Keratinocyte (primary cell): Measurements from ENCODE around the gene S100PBP. TPM values are rescaled to one million over a fixed set of nuclear protein-coding genes. Genes with fewer than 3 reads are reported as not detected.
"Not testable (repeated sequence)": the region's sequence is repeated elsewhere in the genome, so short reads cannot be mapped to it uniquely, and the experiment has no call there.

ENCODE experiments used
- DNase-seq: peaks from one replicate; pipeline ENCODE4 v3.0.0-alpha.2; 2011; ENCODE audit warnings: low read depth, missing footprints, low spot score
- FAIRE-seq: peaks from 2 replicates; lab custom pipeline; 2011; peaks lifted over from hg19 to GRCh38; lab: Jason Lieb, UNC
- H2AFZ ChIP-seq: 2 replicates; pipeline ENCODE4 v1.6.0; 2012; ENCODE audit warnings: low read length, control low read depth, inconsistent platforms; ENCODE audit not compliant: control insufficient read depth
- H3K27ac ChIP-seq: 2 replicates; pipeline ENCODE4 v1.5.1; 2011; ENCODE audit warnings: low read length; ENCODE audit not compliant: control insufficient read depth, insufficient read depth
- H3K27me3 ChIP-seq: 3 replicates; pipeline ENCODE4 v1.6.0; 2011; ENCODE audit warnings: low read length; ENCODE audit not compliant: control insufficient read depth, insufficient read depth; ENCODE audit errors: extremely low read depth
- H3K36me3 ChIP-seq, 2 experiments: 2 replicates in 1 of 2; 3 replicates in 1 of 2; pipeline ENCODE4 v1.5.1; 2011; ENCODE audit warnings: low read length in 2 of 2, mild to moderate bottlenecking in 1 of 2; ENCODE audit not compliant: control insufficient read depth in 2 of 2, insufficient read depth in 2 of 2; ENCODE audit errors: extremely low read depth in 1 of 2
- H3K4me1 ChIP-seq: 3 replicates; pipeline ENCODE4 v1.5.1; 2011; ENCODE audit warnings: low read length; ENCODE audit not compliant: control insufficient read depth, insufficient read depth; ENCODE audit errors: extremely low read depth
- H3K4me2 ChIP-seq: 3 replicates; pipeline ENCODE4 v1.6.0; 2011; ENCODE audit warnings: low read depth, low read length; ENCODE audit not compliant: control insufficient read depth, insufficient read depth; ENCODE audit errors: extremely low read depth
- H3K4me3 ChIP-seq, 3 experiments: fragments of 200-600 bp in 1 of 3; sonication (generic) in 1 of 3; 2 replicates in 2 of 3; 3 replicates in 1 of 3; pipeline ENCODE4 v1.5.1; 2011 to 2016; ENCODE audit warnings: low read length in 3 of 3, mild to moderate bottlenecking in 3 of 3, control low read depth in 2 of 3, inconsistent platforms in 1 of 3, low read depth in 1 of 3, mixed read lengths in 1 of 3, mixed run types in 1 of 3, moderate library complexity in 1 of 3; ENCODE audit not compliant: control insufficient read depth in 2 of 3, insufficient read depth in 2 of 3; ENCODE audit errors: extremely low read depth in 1 of 3
- H3K79me2 ChIP-seq: 2 replicates; pipeline ENCODE4 v1.6.0; 2012; ENCODE audit warnings: low read length; ENCODE audit not compliant: control insufficient read depth, insufficient read depth
- H3K9ac ChIP-seq: 3 replicates; pipeline ENCODE4 v1.6.0; 2011; ENCODE audit warnings: low read length; ENCODE audit not compliant: control insufficient read depth, insufficient read depth; ENCODE audit errors: extremely low read depth
- H3K9me1 ChIP-seq: 3 replicates; pipeline ENCODE4 v1.6.0; 2011; ENCODE audit warnings: low read length; ENCODE audit not compliant: control insufficient read depth, insufficient read depth; ENCODE audit errors: extremely low read depth
- H3K9me3 ChIP-seq: 2 replicates; pipeline ENCODE4 v1.5.1; 2012; ENCODE audit warnings: low read depth, low read length; ENCODE audit not compliant: control insufficient read depth
- H4K20me1 ChIP-seq: 3 replicates; pipeline ENCODE4 v1.6.0; 2011; ENCODE audit warnings: low read length; ENCODE audit not compliant: control insufficient read depth, insufficient read depth; ENCODE audit errors: extremely low read depth
- CTCF ChIP-seq, 3 experiments: IDR thresholded peaks in 1 of 3; conservative IDR thresholded peaks in 1 of 3; optimal IDR thresholded peaks in 1 of 3; 2 replicates in 2 of 3; 3 replicates in 1 of 3; pipeline versions ENCODE3 to v1.5.1; 2011; ENCODE audit warnings: low read length in 3 of 3, mild to moderate bottlenecking in 3 of 3, moderate library complexity in 2 of 3, control low read depth in 1 of 3, inconsistent platforms in 1 of 3; ENCODE audit not compliant: insufficient read depth in 2 of 3; ENCODE audit errors: extremely low read depth in 1 of 3
- EZH2 ChIP-seq: IDR thresholded peaks from one replicate; pipeline ENCODE4 v1.6.1; 2012; ENCODE audit warnings: inconsistent platforms, mild to moderate bottlenecking, low read length, moderate library complexity
- dilution Hi-C: fragments of 300-500 bp; cut with MboI; formaldehyde crosslinking; loops from one replicate; pipeline ENCODE4 v1.7.0; 2020; ENCODE audit warnings: low sequenced_read_pairs; ENCODE audit not compliant: extremely low pct_ligation_motif_present
- polyA plus RNA-seq, 5 experiments: library from polyadenylated mRNA; depleted of rRNA in 3 of 5; stranded (reverse) in 3 of 5; stranded (forward) in 1 of 5; unstranded in 1 of 5; fragments of >200 nt; gene quantifications; 1 replicate in 1 of 5; 2 replicates in 3 of 5; 3 replicates in 1 of 5; pipeline versions ENCODE4 v1.2.1 to v1.2.3, GENCODE V29; 2011 to 2012; ENCODE audit warnings: missing spikeins in 2 of 5, low read depth in 1 of 5, low replicate concordance in 1 of 5

Gene S100PBP
- polyA plus RNA-seq, 1 donor (not counting 4 experiments of a cell fraction or from before 2014, with no cell fraction given) = 29.0 TPM

- H3K27ac ChIP-seq, H3K4me3 ChIP-seq, H2AFZ ChIP-seq, DNase-seq, H3K27me3 ChIP-seq, H3K9ac ChIP-seq, H3K79me2 ChIP-seq, H3K4me2 ChIP-seq, H3K9me1 ChIP-seq, H3K4me1 ChIP-seq, H3K9me3 ChIP-seq, FAIRE-seq, dilution Hi-C loops, H4K20me1 ChIP-seq: not testable (repeated sequence)
- peaks cover 8 to 11% of the 10 kb centered on the region in 2 experiments for H3K36me3 ChIP-seq
Measured at GRCh38 chr1:32795763-32796162, 21.7 kb upstream of the S100PBP start.

GRCh38 chr1:32797456-32797855 is 20.0 kb upstream of the S100PBP start:
- no peak overlapping the region for H2AFZ ChIP-seq
- H3K4me3 ChIP-seq = no peak overlapping the region
- peaks cover 6 to 15% of the 10 kb centered on the region in 2 experiments for H3K36me3 ChIP-seq
- peaks cover 7% of the 10 kb centered on the region for H3K4me1 ChIP-seq
- no peaks in the 10 kb centered on the region for H3K9me1 ChIP-seq
- no peak overlapping the region for H3K27ac ChIP-seq
- H3K79me2 ChIP-seq = peaks cover 5% of the 10 kb centered on the region
- peaks cover 9% of the 10 kb centered on the region for H4K20me1 ChIP-seq
- FAIRE-seq = no peak
- no peak for DNase-seq
- dilution Hi-C loops = no loop called here
- H3K4me2 ChIP-seq = no peak overlapping the region
- H3K27me3 ChIP-seq = no peaks in the 10 kb centered on the region
- H3K9me3 ChIP-seq = no peaks in the 10 kb centered on the region
- no peak overlapping the region for H3K9ac ChIP-seq
- TF ChIP-seq CTCF (optimal IDR thresholded peaks at IDR 0.05 in 1 of 3, IDR thresholded peaks at IDR 0.05 in 1 of 3, conservative IDR thresholded peaks at IDR 0.05 in 1 of 3; ENCODE audit: extremely low read depth in 1 of 3, insufficient read depth in 2 of 3, low read length in 3 of 3) (no peak), EZH2 (no peak)

GRCh38 chr1:32798191-32798590 is 19.3 kb upstream of the S100PBP start:
- peaks cover 6 to 20% of the 10 kb centered on the region in 2 experiments for H3K36me3 ChIP-seq
- H3K27ac ChIP-seq = no peak overlapping the region
- H4K20me1 ChIP-seq = peaks cover 9% of the 10 kb centered on the region
- no peak overlapping the region for H3K9ac ChIP-seq
- H3K79me2 ChIP-seq = peaks cover 5% of the 10 kb centered on the region
- no peak overlapping the region for H2AFZ ChIP-seq
- FAIRE-seq = no peak
- dilution Hi-C loops = no loop called here
- H3K9me3 ChIP-seq = no peaks in the 10 kb centered on the region
- no peak overlapping the region for H3K4me3 ChIP-seq
- peaks cover 7% of the 10 kb centered on the region for H3K4me1 ChIP-seq
- no peaks in the 10 kb centered on the region for H3K9me1 ChIP-seq
- H3K4me2 ChIP-seq = no peak overlapping the region
- no peak for TF ChIP-seq CTCF (optimal IDR thresholded peaks at IDR 0.05 in 1 of 3, IDR thresholded peaks at IDR 0.05 in 1 of 3, conservative IDR thresholded peaks at IDR 0.05 in 1 of 3; ENCODE audit: extremely low read depth in 1 of 3, insufficient read depth in 2 of 3, low read length in 3 of 3)
- no peak for TF ChIP-seq EZH2
- no peaks in the 10 kb centered on the region for H3K27me3 ChIP-seq
- no peak for DNase-seq
